Progenitor cell of endocrine pancreas (in vitro differentiated cells): ENCODE measurements around the gene ACOT12. TPM values are rescaled to one million over a fixed set of nuclear protein-coding genes. Genes with fewer than 3 reads are reported as not detected.

ENCODE experiments used
- DNase-seq: peaks from one replicate; pipeline ENCODE4 v3.0.0; 2021; ENCODE audit warnings: low spot score; ENCODE audit not compliant: unreplicated experiment
- H3K27ac Mint-ChIP-seq: 2 replicates; pipeline ENCODE4 v1.8.0; 2021; ENCODE audit warnings: mild to moderate bottlenecking, moderate library complexity, mixed read lengths
- H3K27me3 Mint-ChIP-seq: 2 replicates; pipeline ENCODE4 v1.8.0; 2021; ENCODE audit warnings: mixed read lengths
- H3K36me3 Mint-ChIP-seq: 2 replicates; pipeline ENCODE4 v1.8.0; 2022; ENCODE audit warnings: mixed read lengths; ENCODE audit not compliant: insufficient read depth
- H3K4me1 Mint-ChIP-seq: 2 replicates; pipeline ENCODE4 v1.8.0; 2021; ENCODE audit warnings: low read depth, mixed read lengths
- H3K4me3 Mint-ChIP-seq: 2 replicates; pipeline ENCODE4 v1.8.0; 2021; ENCODE audit warnings: low read depth, mild to moderate bottlenecking, moderate library complexity, mixed read lengths
- H3K9me3 Mint-ChIP-seq: 2 replicates; pipeline ENCODE4 v1.8.0; 2021; ENCODE audit warnings: low read depth, mixed read lengths
- total RNA-seq: library from RNA; stranded (reverse); gene quantifications from 2 replicates; pipeline ENCODE4 v1.2.1, GENCODE V29; 2021
- TF ChIP-seq, protein P1 (sequence below): fragments of 200-600 bp; sonication (generic); IDR thresholded peaks from one replicate; pipeline ENCODE4 v1.5.0; 2021; ENCODE audit warnings: antibody characterized with exemption, mild to moderate bottlenecking; ENCODE audit not compliant: unreplicated experiment

Gene ACOT12
- total RNA-seq, 1 donor from 2014 or later = not detected

GRCh38 chr5:81310402-81311063 lies 83.4 kb downstream of the ACOT12 start:
- no peak for DNase-seq
- no peaks in the 10 kb centered on the region for H3K4me1 Mint-ChIP-seq
- TF ChIP-seq, protein P1, sequence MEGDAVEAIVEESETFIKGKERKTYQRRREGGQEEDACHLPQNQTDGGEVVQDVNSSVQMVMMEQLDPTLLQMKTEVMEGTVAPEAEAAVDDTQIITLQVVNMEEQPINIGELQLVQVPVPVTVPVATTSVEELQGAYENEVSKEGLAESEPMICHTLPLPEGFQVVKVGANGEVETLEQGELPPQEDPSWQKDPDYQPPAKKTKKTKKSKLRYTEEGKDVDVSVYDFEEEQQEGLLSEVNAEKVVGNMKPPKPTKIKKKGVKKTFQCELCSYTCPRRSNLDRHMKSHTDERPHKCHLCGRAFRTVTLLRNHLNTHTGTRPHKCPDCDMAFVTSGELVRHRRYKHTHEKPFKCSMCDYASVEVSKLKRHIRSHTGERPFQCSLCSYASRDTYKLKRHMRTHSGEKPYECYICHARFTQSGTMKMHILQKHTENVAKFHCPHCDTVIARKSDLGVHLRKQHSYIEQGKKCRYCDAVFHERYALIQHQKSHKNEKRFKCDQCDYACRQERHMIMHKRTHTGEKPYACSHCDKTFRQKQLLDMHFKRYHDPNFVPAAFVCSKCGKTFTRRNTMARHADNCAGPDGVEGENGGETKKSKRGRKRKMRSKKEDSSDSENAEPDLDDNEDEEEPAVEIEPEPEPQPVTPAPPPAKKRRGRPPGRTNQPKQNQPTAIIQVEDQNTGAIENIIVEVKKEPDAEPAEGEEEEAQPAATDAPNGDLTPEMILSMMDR = no peak
- H3K27ac Mint-ChIP-seq = no peak overlapping the region
- no peaks in the 10 kb centered on the region for H3K27me3 Mint-ChIP-seq
- peaks cover 6% of the 10 kb centered on the region for H3K36me3 Mint-ChIP-seq
- no peak overlapping the region for H3K4me3 Mint-ChIP-seq
- H3K9me3 Mint-ChIP-seq = no peaks in the 10 kb centered on the region

DNA sequence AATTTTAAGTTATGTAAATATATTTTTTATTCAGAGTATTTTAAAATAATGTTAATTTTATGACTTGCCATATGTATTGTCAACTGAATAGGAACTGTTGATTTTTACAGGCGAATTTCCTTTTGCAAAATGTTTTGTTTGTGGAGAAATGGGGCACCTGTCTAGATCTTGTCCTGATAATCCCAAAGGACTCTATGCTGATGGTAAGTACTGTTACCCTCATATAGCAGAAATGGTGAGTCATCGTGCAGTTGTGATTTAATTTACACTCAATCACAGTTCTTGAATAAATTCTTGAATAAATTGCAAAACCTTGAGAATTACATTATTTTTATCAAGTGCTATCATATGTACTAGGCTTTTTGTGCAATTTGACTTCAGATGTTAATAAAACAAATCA lies 85.1 kb downstream of the ACOT12 start:
- TF ChIP-seq, protein P1 = no peak
- DNase-seq = no peak
- Mint-ChIP-seq H3K36me3 (peaks cover 5% of the 10 kb centered on the region), H3K27me3 (no peaks in the 10 kb centered on the region), H3K27ac (no peak overlapping the region), H3K4me1 (no peaks in the 10 kb centered on the region), H3K9me3 (no peaks in the 10 kb centered on the region), H3K4me3 (no peak overlapping the region)

DNA sequence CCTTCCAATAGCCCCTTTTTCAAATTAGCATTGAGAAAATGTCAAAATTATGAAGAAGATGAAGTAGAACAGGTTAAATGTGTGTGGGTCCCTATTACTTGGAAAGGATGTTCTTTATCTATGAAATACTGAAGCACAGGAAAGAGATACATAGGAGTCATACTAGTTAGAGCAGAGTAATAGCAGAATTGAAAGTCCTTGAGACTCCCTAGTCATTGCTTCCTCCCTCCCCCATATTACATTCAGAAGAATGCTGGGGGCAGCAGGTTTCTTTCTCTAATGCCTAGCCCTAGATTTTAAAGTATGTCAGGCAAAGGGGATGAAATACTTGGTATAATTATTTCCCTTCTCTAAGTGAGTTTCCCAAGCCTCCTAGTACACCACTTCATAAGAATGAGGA lies 88.1 kb downstream of the ACOT12 start:
- no peak overlapping the region for H3K4me3 Mint-ChIP-seq
- no peak for DNase-seq
- TF ChIP-seq, protein P1 = no peak
- peaks cover 3% of the 10 kb centered on the region for H3K36me3 Mint-ChIP-seq
- H3K27me3 Mint-ChIP-seq = no peaks in the 10 kb centered on the region
- H3K4me1 Mint-ChIP-seq = peaks cover 3% of the 10 kb centered on the region
- no peak overlapping the region for H3K27ac Mint-ChIP-seq
- H3K9me3 Mint-ChIP-seq = no peaks in the 10 kb centered on the region

DNA sequence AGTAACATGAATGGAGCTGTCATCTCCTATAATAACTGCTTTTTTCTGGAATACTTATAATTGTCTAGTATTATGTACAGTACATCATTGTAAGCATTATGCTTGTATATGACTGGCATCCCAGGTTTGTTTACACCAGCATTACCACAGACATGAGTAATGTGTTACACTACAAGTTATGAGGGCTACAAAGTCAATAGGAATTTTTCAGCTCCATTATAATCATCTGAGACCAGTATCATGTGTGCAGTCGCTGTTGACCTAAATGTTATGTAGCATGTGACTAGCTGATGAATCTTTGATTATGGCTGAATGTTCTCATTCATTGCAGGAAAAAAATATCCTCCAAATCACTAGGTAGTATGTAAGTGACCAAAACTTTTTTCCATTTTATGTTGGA lies 90.4 kb downstream of the ACOT12 start:
- Mint-ChIP-seq H3K4me1 (peaks cover 15% of the 10 kb centered on the region), H3K36me3 (peaks cover 1% of the 10 kb centered on the region), H3K27ac (no peak overlapping the region), H3K9me3 (no peaks in the 10 kb centered on the region), H3K4me3 (peak overlapping the region; percentile 2), H3K27me3 (no peaks in the 10 kb centered on the region)
- TF ChIP-seq, protein P1 = no peak
- DNase-seq = no peak

GRCh38 chr5:81302596-81302995 lies 91.3 kb downstream of the ACOT12 start:
- no peaks in the 10 kb centered on the region for H3K9me3 Mint-ChIP-seq
- H3K4me1 Mint-ChIP-seq = peaks cover 15% of the 10 kb centered on the region
- peaks cover 1% of the 10 kb centered on the region for H3K36me3 Mint-ChIP-seq
- H3K4me3 Mint-ChIP-seq = peak overlapping the region; percentile 90
- TF ChIP-seq, protein P1 = no peak
- H3K27ac Mint-ChIP-seq = no peak overlapping the region
- H3K27me3 Mint-ChIP-seq = no peaks in the 10 kb centered on the region
- DNase-seq = no peak
